Nephron progenitor cell (in vitro differentiated cells): ENCODE results near the gene PRR5.

ENCODE experiments used
- DNase-seq: peaks from one replicate; pipeline ENCODE4 v3.0.0; 2021
- H3K27ac Mint-ChIP-seq: 2 replicates; pipeline ENCODE4 v1.8.0; 2021; ENCODE audit warnings: mild to moderate bottlenecking, moderate library complexity, mixed read lengths
- H3K27me3 Mint-ChIP-seq: 2 replicates; pipeline ENCODE4 v1.8.0; 2021; ENCODE audit warnings: mild to moderate bottlenecking, low read depth, mixed read lengths; ENCODE audit not compliant: poor library complexity
- H3K36me3 Mint-ChIP-seq: 2 replicates; pipeline ENCODE4 v1.8.0; 2021; ENCODE audit warnings: low read depth, mixed read lengths
- H3K4me1 Mint-ChIP-seq: 2 replicates; pipeline ENCODE4 v1.8.0; 2021; ENCODE audit warnings: mixed read lengths
- H3K4me3 Mint-ChIP-seq: 2 replicates; pipeline ENCODE4 v1.8.0; 2021; ENCODE audit warnings: mild to moderate bottlenecking, moderate library complexity, mixed read lengths
- H3K9me3 Mint-ChIP-seq: 2 replicates; pipeline ENCODE4 v1.8.0; 2021; ENCODE audit warnings: mild to moderate bottlenecking, moderate library complexity, mixed read lengths
- TF ChIP-seq, protein P1 (sequence below): fragments of 200-600 bp; sonication (generic); IDR thresholded peaks from 2 replicates; pipeline ENCODE4 v1.5.0; 2021; ENCODE audit warnings: antibody characterized with exemption

The PRR5 gene

DNA sequence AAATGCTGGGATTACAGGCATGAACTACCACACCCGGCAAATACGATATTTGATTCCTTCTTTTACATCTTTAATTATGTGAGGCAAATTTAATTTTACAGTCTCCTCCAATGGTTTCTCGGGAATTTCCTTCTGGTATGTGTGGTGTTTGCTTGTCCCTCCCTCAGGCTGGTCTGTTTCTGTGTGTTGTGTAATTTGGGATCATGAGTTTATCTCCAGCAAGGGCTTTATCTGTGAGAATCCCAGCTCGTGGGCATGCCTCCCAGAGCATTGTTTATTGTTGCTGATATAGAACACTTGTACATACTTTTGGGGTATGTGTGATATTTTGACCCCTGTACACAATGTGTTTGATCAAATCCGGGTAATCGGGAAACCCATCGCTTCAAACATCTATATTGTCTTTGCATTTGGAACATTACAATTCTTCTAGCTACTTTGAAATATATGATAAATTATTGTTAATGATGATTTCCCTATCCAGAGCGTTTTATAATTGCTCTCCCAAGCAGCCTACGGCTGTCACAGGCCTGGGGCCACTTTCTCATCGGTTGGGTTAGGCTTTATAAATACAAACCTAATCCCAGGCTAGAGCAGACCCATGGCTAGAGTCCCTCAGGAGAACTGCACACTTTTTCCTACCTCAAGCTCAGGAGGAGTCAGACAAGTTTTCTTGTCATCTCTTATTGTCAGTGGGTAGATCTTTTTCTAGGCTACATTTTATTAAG lies 15.0 kb upstream of the PRR5 start:
- peaks cover 58% of the 10 kb centered on the region for H3K4me1 Mint-ChIP-seq
- DNase-seq, result no peak
- no peaks in the 10 kb centered on the region for H3K36me3 Mint-ChIP-seq
- H3K27me3 Mint-ChIP-seq, result peaks cover 10% of the 10 kb centered on the region
- peaks cover 4% of the 10 kb centered on the region for H3K9me3 Mint-ChIP-seq
- H3K27ac Mint-ChIP-seq, result peak overlapping the region; percentile 61
- H3K4me3 Mint-ChIP-seq, result no peak overlapping the region
- TF ChIP-seq, protein P1, sequence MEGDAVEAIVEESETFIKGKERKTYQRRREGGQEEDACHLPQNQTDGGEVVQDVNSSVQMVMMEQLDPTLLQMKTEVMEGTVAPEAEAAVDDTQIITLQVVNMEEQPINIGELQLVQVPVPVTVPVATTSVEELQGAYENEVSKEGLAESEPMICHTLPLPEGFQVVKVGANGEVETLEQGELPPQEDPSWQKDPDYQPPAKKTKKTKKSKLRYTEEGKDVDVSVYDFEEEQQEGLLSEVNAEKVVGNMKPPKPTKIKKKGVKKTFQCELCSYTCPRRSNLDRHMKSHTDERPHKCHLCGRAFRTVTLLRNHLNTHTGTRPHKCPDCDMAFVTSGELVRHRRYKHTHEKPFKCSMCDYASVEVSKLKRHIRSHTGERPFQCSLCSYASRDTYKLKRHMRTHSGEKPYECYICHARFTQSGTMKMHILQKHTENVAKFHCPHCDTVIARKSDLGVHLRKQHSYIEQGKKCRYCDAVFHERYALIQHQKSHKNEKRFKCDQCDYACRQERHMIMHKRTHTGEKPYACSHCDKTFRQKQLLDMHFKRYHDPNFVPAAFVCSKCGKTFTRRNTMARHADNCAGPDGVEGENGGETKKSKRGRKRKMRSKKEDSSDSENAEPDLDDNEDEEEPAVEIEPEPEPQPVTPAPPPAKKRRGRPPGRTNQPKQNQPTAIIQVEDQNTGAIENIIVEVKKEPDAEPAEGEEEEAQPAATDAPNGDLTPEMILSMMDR, result no peak

DNA sequence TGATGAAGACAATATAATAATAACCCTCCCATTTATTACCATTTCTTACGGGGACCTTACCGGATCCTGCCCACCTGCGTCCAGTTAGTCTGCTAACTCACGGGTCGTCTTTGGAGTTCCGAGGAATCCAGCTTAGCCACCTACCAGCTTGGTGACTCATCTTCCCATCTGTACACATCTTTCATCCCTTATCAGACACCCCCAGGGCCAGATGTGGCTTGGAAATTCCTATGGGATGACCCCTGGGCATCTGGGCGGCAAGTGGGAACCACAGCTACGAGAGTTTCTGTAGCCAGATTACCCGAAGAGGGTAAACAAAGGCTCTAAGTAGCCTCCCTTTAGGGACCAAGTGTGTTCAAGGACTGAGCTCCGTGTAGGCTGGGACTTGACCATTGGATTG lies 12.8 kb upstream of the PRR5 start:
- peaks cover 41% of the 10 kb centered on the region for H3K4me1 Mint-ChIP-seq
- no peak overlapping the region for H3K27ac Mint-ChIP-seq
- H3K4me3 Mint-ChIP-seq, result no peak overlapping the region
- TF ChIP-seq, protein P1, result no peak
- peaks cover 7% of the 10 kb centered on the region for H3K27me3 Mint-ChIP-seq
- H3K9me3 Mint-ChIP-seq, result peaks cover 4% of the 10 kb centered on the region
- DNase-seq, result no peak
- no peaks in the 10 kb centered on the region for H3K36me3 Mint-ChIP-seq

DNA sequence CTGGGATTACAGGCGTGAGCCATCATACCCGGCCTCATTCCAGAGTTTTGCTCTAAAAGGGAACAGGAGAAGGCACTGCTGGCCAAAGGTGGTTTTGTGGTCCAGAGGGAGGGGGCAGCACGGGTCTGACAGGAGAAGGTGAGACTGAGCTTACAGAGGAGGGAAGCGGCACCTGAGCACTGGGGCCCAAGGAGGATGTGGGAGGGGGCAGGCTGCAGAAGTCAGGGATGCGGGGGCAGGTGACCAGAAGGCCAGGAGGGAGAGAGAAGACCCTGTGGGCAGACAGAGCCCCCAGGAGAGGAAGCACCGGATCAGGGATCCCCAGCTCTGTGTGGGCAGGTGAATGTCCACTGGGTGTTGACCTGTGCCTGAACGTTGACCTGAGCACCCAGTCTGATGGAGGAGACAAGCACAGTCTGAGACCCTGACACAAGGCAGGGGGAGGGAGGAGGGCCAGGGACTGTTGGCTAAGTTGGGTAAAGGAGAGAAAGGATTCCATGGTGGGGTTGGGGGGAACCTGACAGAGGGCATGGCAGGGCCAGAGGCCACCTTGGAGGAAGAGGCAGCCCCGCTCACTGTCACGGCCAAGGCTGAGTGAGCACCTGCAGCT lies 12.0 kb upstream of the PRR5 start:
- Mint-ChIP-seq H3K36me3 (no peaks in the 10 kb centered on the region), H3K4me3 (no peak overlapping the region), H3K9me3 (peaks cover 4% of the 10 kb centered on the region), H3K4me1 (peaks cover 34% of the 10 kb centered on the region), H3K27ac (no peak overlapping the region), H3K27me3 (peaks cover 7% of the 10 kb centered on the region)
- no peak for DNase-seq
- TF ChIP-seq, protein P1, result no peak

DNA sequence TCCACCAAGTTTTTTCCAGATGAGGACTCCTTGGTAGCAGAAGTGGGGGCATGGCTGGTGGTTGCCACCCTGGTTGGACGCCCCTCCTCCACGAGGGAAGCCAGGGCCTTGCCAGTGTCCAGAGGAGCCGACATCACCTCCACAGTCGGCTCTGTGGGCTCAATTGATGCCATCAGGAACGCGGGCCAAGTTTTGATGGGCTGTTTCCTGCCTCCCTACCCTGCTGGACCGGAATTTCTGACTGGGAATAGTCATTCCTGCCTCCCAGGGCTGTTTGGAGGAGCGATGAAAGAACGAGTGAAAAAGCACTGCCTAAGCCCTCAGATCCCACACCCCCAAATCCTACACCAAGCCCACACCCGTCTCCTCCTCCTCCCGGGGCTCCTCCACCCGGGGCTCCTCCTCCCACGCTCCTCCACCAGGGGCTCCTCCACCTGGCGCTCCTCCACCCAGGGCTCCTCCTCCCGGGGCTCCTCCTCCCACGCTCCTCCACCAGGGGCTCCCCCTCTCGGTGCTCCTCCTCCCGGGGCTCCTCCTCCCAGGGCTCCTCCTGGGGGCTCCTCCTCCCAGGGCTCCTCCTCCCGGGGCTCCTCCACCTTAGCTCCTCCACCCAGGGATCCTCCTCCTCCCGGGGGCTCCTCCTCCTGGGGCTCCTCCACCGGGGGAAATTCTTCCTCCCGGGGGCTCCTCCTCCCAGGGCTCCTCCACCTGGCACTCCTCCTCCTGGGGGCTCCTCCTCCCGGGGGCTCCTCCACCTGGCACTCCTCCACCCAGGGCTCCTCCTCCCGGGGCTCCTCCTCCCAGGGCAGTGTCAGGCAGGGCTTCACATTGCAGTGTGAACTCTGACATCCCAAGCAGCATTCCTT lies 10.0 kb upstream of the PRR5 start:
- H3K27me3 Mint-ChIP-seq, result peaks cover 7% of the 10 kb centered on the region
- no peak for DNase-seq
- TF ChIP-seq, protein P1, result no peak
- no peak overlapping the region for H3K27ac Mint-ChIP-seq
- H3K4me3 Mint-ChIP-seq, result no peak overlapping the region
- peaks cover 20% of the 10 kb centered on the region for H3K4me1 Mint-ChIP-seq
- peaks cover 4% of the 10 kb centered on the region for H3K9me3 Mint-ChIP-seq
- no peaks in the 10 kb centered on the region for H3K36me3 Mint-ChIP-seq

DNA sequence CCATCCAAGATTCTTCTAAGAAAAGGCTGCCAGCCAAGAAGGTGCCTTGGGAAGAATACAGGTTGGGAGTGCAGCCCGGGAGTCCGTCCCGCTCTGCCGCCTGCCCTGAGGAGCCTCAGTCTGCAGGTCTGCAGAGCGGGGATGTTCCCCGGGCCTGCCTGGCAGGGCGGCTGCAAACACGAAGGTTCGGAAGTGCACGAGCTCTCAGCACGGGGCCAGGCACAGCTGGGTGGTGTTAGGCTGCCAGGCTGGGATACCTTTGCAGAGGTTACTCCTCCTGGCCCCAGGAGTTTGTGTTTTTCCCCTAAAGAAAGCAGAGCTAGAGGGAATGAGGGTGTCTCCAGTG lies 9.4 kb upstream of the PRR5 start:
- no peak overlapping the region for H3K27ac Mint-ChIP-seq
- no peak overlapping the region for H3K4me3 Mint-ChIP-seq
- peaks cover 14% of the 10 kb centered on the region for H3K4me1 Mint-ChIP-seq
- peaks cover under 1% of the 10 kb centered on the region for H3K9me3 Mint-ChIP-seq
- H3K36me3 Mint-ChIP-seq, result no peaks in the 10 kb centered on the region
- DNase-seq, result no peak
- TF ChIP-seq, protein P1, result no peak
- H3K27me3 Mint-ChIP-seq, result peaks cover 6% of the 10 kb centered on the region
